Hepatocyte (in vitro differentiated cells): Measurements from ENCODE around the gene NNAT. TPM values are rescaled to one million over a fixed set of nuclear protein-coding genes. Genes with fewer than 3 reads are reported as not detected.
"Not testable (repeated sequence)": the region's sequence is repeated elsewhere in the genome, so short reads cannot be mapped to it uniquely, and the experiment has no call there.

Experiments
- DNase-seq: peaks from one replicate; pipeline ENCODE4 v3.0.0-alpha.2; 2016; ENCODE audit warnings: low spot score
- H2AFZ ChIP-seq: fragments of 200-600 bp; sonication (generic); 2 replicates; pipeline ENCODE4 v1.6.0; 2016; ENCODE audit warnings: antibody characterized with exemption, mild to moderate bottlenecking
- H3K27ac ChIP-seq: fragments of 200-600 bp; sonication (generic); 2 replicates; pipeline ENCODE4 v1.5.1; 2016; ENCODE audit warnings: mild to moderate bottlenecking
- H3K27me3 ChIP-seq: fragments of 200-600 bp; sonication (generic); 2 replicates; pipeline ENCODE4 v1.6.1; 2016
- H3K36me3 ChIP-seq: fragments of 200-600 bp; sonication (generic); replicated peaks from 2 replicates; pipeline ENCODE4 v1.5.1; 2016; ENCODE audit warnings: low read depth; ENCODE audit not compliant: insufficient read depth
- H3K4me1 ChIP-seq: fragments of 200-600 bp; sonication (generic); 2 replicates; pipeline ENCODE4 v1.5.1; 2016; ENCODE audit warnings: mild to moderate bottlenecking, moderate library complexity; ENCODE audit not compliant: insufficient read depth
- H3K4me2 ChIP-seq: fragments of 200-600 bp; sonication (generic); 2 replicates; pipeline ENCODE4 v1.6.0; 2016
- H3K4me3 ChIP-seq: fragments of 200-600 bp; sonication (generic); 2 replicates; pipeline ENCODE4 v1.5.1; 2016; ENCODE audit warnings: mild to moderate bottlenecking
- H3K79me2 ChIP-seq: fragments of 200-600 bp; sonication (generic); 2 replicates; pipeline ENCODE4 v1.6.0; 2017; ENCODE audit warnings: mild to moderate bottlenecking
- H3K9me2 ChIP-seq: fragments of 200-600 bp; sonication (generic); replicated peaks from 2 replicates; pipeline ENCODE4 v1.6.0; 2017; ENCODE audit warnings: mild to moderate bottlenecking; ENCODE audit not compliant: insufficient read depth
- H3K9me3 ChIP-seq: fragments of 200-600 bp; sonication (generic); 2 replicates; pipeline ENCODE4 v1.5.1; 2016; ENCODE audit warnings: low read depth, mild to moderate bottlenecking
- H4K20me1 ChIP-seq: fragments of 200-600 bp; sonication (generic); 2 replicates; pipeline ENCODE4 v1.6.0; 2016; ENCODE audit warnings: mild to moderate bottlenecking; ENCODE audit not compliant: insufficient read depth, poor library complexity, severe bottlenecking
- CTCF ChIP-seq: fragments of 200-600 bp; sonication (generic); IDR thresholded peaks from 2 replicates; pipeline ENCODE4 v1.5.1; 2016; ENCODE audit warnings: antibody characterized with exemption, mild to moderate bottlenecking; ENCODE audit not compliant: poor library complexity
- EZH2 ChIP-seq: fragments of 200-600 bp; sonication (generic); IDR thresholded peaks from 2 replicates; pipeline ENCODE4 v1.6.1; 2016; ENCODE audit warnings: antibody characterized with exemption, mild to moderate bottlenecking, borderline replicate concordance
- EZH2phosphoT487 ChIP-seq: fragments of 200-600 bp; sonication (generic); IDR thresholded peaks from one replicate; pipeline ENCODE4 v1.6.1; 2018; ENCODE audit warnings: antibody characterized with exemption, mild to moderate bottlenecking, low read depth, moderate library complexity; ENCODE audit not compliant: unreplicated experiment, severe bottlenecking
- WGBS: methylation state at CpG from one replicate; pipeline ENCODE4 v1.1.6; 2016; ENCODE audit warnings: low lambda C conversion rate; ENCODE audit errors: missing lambda C conversion rate; 5-methylcytosine and 5-hydroxymethylcytosine counted together
- polyA plus RNA-seq: library from polyadenylated mRNA; unstranded; fragments of >200 nt; fragmentation: Nextera tagmentation; extraction: Ambion mirVana; gene quantifications from 2 replicates; pipeline ENCODE4 v1.2.1, GENCODE V29; 2016
- total RNA-seq: library from RNA; depleted of rRNA; stranded (reverse); fragments of >200 nt; gene quantifications from 2 replicates; pipeline ENCODE4 v1.2.3, GENCODE V29; 2014

NNAT gene
- total and polyA plus RNA-seq, 2 experiments from 2014 or later: 1.1 TPM; not detected in 1

GRCh38 chr20:37540001-37540400, 19.0 kb downstream of the NNAT start:
- Histone ChIP-seq H3K36me3 (no peaks in the 10 kb centered on the region), H3K9me2 (no peaks in the 10 kb centered on the region), H3K79me2 (no peaks in the 10 kb centered on the region), H3K27me3 (no peaks in the 10 kb centered on the region), H4K20me1 (no peaks in the 10 kb centered on the region), H3K27ac (peak overlapping the region; percentile 97), H3K4me1 (peaks cover 17% of the 10 kb centered on the region), H3K9me3 (no peaks in the 10 kb centered on the region), H2AFZ (no peak overlapping the region), H3K4me3 (no peak overlapping the region), H3K4me2 (no peak overlapping the region)
- TF ChIP-seq EZH2: no peak
- TF ChIP-seq EZH2phosphoT487: no peak
- TF ChIP-seq CTCF: no peak
- DNase-seq: no peak
- 34% methylated on average over 5 of the region's 5 CpGs for WGBS

GRCh38 chr20:37540838-37541237, 19.8 kb downstream of the NNAT start:
- H3K9me2 ChIP-seq, H3K27me3 ChIP-seq, H2AFZ ChIP-seq, DNase-seq, H3K9me3 ChIP-seq, H4K20me1 ChIP-seq, H3K79me2 ChIP-seq, H3K36me3 ChIP-seq, H3K4me3 ChIP-seq, H3K4me2 ChIP-seq: not testable (repeated sequence)
- 100% methylated on average over 1 of the region's 1 CpG for WGBS
- Histone ChIP-seq H3K4me1 (peaks cover 17% of the 10 kb centered on the region), H3K27ac (peak overlapping the region; percentile 97)

GRCh38 chr20:37541326-37541725, 20.3 kb downstream of the NNAT start:
- 85% methylated on average over 5 of the region's 5 CpGs for WGBS
- peak overlapping the region; percentile 32 for H3K4me2 ChIP-seq
- H3K79me2 ChIP-seq: no peaks in the 10 kb centered on the region
- no peak overlapping the region for H3K4me3 ChIP-seq
- peaks cover 17% of the 10 kb centered on the region for H3K4me1 ChIP-seq
- no peaks in the 10 kb centered on the region for H3K9me2 ChIP-seq
- H3K27me3 ChIP-seq: no peaks in the 10 kb centered on the region
- no peak for DNase-seq
- no peaks in the 10 kb centered on the region for H4K20me1 ChIP-seq
- no peak for TF ChIP-seq EZH2
- no peak for TF ChIP-seq EZH2phosphoT487
- TF ChIP-seq CTCF: no peak
- no peaks in the 10 kb centered on the region for H3K9me3 ChIP-seq
- no peaks in the 10 kb centered on the region for H3K36me3 ChIP-seq
- H3K27ac ChIP-seq: peak overlapping the region; percentile 97
- no peak overlapping the region for H2AFZ ChIP-seq

GRCh38 chr20:37542281-37542680, 21.2 kb downstream of the NNAT start:
- peak; percentile 75 for DNase-seq
- Histone ChIP-seq H2AFZ (no peak overlapping the region), H3K9me2 (no peaks in the 10 kb centered on the region), H3K4me1 (peaks cover 17% of the 10 kb centered on the region), H4K20me1 (no peaks in the 10 kb centered on the region), H3K4me3 (no peak overlapping the region), H3K4me2 (no peak overlapping the region), H3K9me3 (no peaks in the 10 kb centered on the region), H3K27me3 (no peaks in the 10 kb centered on the region), H3K79me2 (no peaks in the 10 kb centered on the region), H3K36me3 (no peaks in the 10 kb centered on the region), H3K27ac (peak overlapping the region; percentile 97)
- TF ChIP-seq EZH2phosphoT487 (no peak), CTCF (no peak), EZH2 (no peak)
- 49% methylated on average over 6 of the region's 6 CpGs for WGBS
